Left renal cortex interstitium (tissue), 4 donors: Measurements from ENCODE around the gene CAMTA1. TPM values are rescaled to one million over a fixed set of nuclear protein-coding genes. Genes with fewer than 3 reads are reported as not detected.
"Not testable (repeated sequence)": the region's sequence is repeated elsewhere in the genome, so short reads cannot be mapped to it uniquely, and the experiment has no call there.

ENCODE experiments used
- DNase-seq, 4 donors: peaks; one replicate each; pipeline ENCODE4 v3.0.0-alpha.2; 2013; ENCODE audit warnings: low read depth in 4 of 4, low spot score in 2 of 4, missing footprints in 1 of 4
- polyA plus RNA-seq, 4 donors: library from polyadenylated mRNA; unstranded; fragments of 120-200 nt; gene quantifications; one replicate each; pipeline ENCODE4 v1.2.1, GENCODE V29; 2013; ENCODE audit not compliant: insufficient read length in 4 of 4

The CAMTA1 gene
- polyA plus RNA-seq, 4 donors, result 76.8 to 91.3 (median 85.3) TPM

DNA sequence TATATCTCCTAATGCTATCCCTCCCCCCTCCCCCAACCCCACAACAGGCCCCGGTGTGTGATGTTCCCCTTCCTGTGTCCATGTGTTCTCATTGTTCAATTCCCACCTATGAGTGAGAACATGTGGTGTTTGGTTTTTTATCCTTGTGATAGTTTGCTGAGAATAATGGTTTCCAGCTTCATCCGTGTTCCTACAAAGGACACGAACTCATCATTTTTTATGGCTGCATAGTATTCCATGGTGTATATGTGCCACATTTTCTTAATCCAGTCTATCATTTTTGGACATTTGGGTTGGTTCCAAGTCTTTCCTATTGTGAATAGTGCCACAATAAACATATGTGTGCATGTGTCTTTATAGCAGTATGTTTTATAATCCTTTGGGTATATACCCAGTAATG lies 812.8 kb downstream of the CAMTA1 start:
- DNase-seq, result not testable (repeated sequence)

DNA sequence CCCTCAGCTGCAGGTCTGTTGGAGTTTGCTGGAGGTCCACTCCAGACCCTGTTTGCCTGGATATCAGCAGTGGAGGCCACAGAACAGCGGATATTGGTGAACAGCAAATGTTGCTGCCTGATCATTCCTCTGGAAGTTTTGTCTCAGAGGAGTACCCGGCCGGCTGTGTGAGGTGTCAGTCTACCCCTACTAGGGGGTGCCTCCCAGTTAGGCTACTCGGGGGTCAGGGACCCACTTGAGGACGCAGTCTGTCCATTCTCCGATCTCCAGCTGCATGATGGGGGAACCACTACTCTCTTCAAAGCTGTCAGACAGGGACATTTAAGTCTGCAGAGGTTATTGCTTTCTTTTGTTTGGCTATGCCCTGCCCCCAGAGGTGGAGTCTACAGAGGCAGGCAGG lies 819.7 kb downstream of the CAMTA1 start:
- not testable (repeated sequence) for DNase-seq

DNA sequence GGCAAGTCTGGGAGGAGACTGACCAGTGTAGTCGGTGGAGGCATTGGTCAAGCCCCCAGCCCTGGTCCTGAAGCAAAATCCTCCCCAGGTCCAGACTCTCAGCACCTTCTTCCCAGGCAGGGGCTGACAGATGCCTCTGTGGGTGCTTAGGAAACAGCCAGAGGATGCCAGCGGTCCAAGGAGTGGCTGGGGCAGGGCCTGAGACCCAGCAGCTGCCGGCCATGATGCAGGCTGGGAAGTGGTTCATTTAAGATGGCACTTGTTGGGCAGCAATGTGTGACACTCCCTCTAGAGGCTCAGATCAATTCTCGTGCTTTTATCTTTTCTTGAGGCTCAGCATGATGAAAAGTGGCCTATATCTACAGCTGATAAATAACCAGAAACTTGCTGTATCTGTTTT lies 820.8 kb downstream of the CAMTA1 start:
- no peak for DNase-seq

DNA sequence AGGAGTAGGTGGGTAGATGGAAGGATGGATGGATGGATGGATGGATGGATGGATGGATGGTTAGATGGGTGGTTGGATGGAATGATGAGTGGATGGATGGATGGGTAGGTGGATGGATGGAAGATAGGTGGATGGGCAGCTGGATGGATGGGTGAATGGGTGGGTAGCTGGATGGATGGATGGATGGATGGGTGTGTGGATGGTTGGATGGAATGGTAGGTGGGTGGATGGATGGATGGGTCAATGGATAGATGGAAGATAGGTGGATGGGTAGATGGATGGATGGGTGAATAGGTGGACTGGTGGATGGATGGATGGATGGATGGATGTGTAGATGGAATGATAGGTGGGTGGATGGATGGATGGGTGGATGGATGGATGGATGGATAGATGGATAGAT lies 821.8 kb downstream of the CAMTA1 start:
- no peak for DNase-seq

DNA sequence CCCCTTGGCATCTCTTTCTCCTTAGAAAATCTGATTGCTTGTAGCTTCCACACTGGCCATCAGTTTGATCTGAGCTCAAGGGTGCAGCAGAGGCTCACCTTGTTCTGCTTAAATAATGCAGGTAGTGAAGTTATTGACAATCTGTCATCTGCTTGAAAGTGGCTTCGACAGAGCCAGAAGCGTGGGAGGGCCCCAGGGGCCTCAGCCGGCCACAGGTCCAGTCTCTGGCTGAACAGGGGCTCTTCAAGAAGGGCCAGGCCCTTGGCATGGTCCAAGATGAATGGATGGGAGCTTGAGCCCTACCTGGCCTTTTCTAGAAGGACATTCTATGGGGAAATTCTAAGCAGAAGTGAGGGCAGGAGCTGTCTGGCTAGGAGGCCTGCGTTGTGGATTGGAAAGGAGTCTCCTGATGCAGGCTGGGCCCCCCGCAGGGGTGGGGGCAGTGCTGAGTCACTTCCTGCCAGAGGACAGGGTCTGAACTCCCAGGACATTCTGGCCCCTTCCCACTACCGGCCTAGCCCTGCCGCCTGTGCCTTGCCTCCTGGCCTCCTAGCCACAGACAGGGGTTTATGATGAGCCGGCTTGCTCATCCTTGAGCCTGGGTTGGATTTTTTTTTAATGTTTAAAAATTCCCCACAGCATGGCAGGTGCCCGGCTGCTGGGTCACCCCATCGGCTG lies 823.5 kb downstream of the CAMTA1 start:
- DNase-seq, result no peak

DNA sequence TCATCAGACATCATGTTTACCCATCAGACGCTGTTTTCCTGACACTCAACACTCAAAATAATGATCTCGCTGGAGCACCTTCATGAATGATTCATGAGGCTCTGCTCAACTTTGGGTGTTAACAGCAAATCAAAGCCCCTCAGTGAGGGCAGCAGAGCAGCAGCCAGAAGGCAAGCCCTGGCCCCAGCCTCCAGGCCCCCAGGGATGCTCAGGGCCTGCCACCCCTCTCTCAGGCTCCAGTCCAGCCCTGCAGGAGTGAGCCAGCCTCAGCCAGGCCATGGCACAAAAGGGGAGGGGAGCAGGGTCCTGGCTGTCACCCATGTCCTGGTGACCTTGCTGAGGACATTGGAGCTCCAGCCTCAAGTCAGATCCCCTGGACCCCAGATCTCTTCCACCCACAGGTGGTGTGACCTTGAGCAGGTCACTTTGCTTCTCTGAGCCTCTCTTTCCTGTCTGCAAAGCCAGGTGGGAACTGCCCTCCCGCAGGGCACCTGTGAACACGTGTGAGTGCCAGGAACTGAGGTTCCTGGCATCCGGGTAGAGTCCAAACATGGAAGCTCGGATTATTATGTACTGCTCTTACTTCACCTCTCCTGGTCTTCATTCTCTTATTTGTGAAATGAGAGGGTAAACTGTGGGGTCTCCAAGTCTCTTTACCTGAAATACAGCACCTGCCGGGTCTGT lies 824.2 kb downstream of the CAMTA1 start:
- no peak for DNase-seq

DNA sequence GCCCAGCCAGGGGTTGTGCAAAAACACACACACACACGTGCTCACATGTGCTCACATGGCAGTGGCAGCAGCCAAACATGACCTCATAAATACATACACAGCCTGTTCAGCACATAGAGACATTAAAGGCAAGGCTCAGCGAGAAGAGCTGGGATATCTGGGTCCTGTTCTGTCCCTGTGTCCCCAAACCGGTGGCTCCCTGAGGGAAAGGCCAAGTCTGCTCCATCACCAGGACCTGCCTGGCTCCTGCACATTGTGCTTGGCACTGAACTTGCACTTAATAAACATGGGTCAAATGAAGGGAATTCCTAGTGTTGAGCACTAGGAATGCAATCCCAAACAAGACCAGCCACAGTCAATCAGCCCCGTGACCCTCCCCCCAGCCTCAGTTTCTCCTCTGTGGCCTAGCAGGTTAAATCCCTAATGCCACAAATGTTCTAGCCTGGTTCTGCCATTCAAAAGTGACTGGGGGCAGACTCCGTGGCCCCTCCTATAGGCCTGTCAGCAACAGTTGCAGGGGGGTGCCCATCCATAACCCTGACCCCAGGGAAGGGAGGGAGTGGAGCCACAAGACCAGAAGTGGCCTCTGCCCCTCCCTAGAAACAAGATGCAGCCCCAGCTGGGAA lies 825.0 kb downstream of the CAMTA1 start:
- no peak for DNase-seq

DNA sequence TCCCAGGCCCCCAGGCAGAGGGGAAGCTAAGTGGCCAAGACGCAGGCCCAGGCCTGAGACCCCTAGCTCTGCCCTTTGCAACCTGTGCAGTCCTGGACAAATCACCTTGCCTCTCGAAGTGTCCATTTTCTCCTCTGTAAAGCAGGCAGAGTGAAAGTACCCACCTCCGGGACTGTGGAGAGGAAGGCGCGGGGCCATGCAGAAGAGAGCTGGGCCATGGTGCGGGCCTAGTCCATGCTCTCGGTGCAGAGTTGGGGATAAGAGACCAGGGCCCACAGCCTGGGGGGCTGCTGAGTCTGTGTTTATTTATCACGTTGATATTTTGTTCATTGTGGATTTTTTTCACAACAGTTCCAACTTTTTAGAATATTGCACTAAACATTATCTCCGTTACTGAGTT lies 825.7 kb downstream of the CAMTA1 start:
- DNase-seq, result no peak

DNA sequence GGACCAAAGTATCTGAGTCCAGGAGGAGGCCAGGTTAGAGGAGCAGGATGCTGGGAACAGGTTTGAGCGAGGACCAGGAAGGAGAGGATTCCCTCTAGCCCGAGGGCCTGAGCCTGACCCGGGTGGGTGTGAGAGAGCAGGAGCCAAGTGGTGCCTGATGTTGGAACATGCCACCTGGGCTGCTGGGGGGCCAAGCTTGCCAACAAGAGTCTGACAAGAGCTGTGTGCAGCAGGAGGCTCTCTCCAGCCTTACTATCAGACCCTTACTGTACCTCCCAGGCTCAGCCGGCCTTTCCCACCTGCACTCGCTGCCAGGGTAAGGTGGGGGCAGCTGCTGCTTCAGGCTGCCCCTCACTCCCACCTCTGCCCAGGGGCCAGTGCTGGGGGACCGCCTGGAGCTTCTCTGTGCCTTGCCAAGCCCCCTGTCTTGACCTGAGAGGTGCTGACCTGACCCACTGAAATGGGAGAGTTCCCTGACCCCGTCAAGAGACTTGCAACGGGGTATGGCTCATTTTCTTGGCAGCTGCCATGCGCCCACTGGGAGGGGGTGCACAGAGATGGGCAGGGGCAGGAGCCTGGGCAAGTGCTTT lies 826.3 kb downstream of the CAMTA1 start:
- no peak for DNase-seq

DNA sequence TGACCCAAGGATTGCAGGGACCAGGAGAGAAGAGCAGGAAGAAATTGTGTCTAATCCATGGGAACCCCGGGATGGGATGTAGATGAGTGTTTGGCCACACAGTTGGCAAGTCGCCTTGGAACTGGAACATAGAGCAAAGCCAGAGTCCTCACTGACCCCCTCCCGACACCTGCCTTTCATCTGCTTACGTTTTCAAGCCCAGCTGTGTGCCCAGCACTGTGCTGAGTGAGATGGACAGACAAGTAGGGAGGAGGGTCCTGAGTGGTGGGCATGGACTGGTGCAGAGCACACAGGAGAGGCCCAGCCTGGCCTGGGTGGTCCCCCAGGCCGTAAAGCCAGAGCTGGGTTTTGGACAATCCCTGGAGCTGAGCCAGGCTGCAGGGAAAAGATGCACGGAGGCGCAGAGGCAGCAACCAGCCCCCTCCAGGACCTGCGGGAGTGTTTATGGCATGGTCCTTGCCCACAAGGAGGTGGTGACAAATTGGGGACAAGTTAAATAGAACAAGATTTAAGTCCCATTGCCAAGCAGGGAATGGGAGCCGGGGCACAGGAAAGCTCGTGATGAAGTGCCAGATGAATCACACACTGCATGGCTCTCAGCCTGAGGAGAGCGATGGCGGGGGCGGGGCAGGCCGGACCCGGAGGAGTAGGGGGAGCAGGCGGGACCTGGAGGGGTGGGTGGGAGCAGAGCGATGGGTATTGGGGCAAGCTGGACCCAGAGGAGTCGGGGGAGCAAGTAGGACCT lies 828.0 kb downstream of the CAMTA1 start:
- no peak for DNase-seq

DNA sequence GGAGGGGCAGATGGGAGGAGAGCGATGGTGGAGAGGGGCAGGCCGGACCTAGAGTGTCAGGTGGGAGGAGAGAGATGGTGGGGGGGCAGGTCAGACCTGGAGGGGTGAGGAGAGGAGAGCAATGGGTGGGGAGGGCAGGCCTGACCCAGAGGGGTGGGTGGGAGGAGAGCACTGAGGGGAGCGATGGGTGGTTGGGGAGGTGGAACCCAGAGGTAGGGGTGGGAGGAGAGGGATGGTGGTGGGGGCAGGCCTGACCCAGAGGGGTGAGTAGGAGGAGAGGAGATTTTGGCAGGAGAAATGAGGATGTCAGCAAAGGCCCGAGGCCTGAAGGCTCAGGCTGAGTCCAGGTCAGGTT lies 828.6 kb downstream of the CAMTA1 start:
- DNase-seq, result no peak

DNA sequence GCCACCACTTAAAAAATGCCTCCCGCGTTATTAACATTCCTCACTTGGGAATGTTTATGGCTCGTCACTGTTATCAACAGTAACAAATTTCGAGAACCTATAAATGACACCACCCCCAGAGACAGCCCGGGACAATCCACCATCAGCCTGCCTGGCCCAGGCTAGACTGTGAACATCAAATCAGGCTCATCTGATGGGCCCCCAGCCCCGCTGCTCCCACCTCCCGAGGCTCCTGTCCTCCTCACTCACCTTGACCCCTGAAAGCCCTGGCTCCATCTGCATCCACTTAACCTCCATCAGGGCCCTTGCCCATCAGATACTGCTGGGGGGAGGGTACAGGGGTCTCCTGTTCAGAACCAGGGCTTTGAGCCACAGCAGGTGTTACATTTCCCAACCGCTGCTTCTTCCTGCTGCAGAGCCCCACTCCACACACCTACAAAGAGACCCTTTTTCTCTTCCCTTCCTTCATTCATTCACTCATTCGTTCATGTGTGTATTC lies 829.4 kb downstream of the CAMTA1 start:
- no peak for DNase-seq

DNA sequence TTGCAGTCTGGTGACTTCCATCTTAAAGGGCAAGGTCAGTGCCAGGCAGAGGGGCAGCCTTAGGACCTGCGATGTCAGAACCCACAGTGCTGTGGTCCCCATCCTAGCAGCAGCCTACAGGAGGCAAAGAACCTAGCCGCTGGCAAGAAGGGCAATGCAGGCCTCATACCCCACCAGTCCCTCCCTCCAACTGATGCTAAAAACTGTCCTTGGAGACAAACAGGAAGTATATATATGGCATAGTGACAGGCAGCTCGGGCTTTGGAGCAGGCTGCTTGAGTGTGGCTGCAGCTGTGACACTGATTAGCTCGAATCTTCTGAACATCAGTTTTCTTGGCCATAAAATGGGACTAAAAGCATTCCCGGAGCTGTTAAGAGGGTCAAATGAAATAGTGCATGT lies 829.9 kb downstream of the CAMTA1 start:
- DNase-seq, result no peak

DNA sequence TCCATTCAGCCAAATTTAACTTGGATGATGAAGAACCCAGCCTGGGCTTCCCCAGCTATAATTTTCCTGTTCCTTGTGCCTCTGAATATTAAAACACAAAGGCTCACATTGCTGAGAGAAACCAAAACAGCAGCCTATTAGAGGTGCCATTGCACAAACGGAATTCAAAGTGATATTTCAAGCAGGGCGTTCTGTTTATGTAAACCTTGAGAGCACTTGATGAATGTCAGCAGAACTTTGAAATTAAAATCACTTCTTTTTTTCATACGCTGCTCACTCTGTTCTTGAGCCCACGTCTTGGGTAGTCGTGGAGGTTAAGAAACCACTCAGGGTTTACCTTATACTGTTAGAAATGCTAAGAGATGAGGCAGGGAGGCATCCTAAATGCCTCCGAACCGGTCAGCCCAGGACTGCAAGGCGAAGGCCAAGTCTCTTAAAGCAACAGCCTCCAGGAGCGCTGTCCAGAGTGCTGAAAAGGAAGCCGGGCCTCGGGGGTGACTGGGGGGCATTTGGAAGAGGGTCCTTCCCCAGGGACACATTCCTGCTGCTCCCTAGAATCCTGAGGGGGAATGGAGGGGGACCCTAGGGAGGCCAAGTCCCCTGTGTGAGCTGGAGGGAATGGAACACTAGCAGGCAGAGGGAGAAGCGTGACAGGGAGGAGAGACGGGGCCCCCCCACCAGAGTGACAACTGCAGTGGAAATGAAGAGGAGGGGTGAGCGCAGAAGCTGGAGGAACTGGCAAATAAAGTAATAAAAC lies 831.0 kb downstream of the CAMTA1 start:
- DNase-seq, result peak in 3 of 4 donors; percentile 36 to 58 (median 51)

DNA sequence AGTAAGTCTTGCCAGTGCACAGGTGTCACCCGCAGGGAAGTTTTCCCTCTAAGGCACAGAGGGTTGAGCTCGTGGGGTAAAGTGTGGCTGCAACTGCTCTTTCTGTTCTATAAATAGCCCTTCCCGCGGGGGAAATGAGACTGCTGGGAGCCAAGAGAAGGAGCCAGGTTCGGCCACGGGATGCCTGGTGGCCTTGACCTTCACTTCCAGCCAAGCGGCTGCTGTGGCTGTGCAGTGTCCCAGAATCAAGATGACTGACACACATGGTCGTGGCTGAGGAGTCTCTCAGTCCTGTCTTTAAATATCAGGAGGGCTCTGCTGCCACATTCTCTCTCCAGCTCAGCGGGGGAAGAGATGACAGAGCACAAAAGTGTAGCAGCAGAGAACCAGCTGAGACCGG lies 831.7 kb downstream of the CAMTA1 start:
- DNase-seq, result no peak

DNA sequence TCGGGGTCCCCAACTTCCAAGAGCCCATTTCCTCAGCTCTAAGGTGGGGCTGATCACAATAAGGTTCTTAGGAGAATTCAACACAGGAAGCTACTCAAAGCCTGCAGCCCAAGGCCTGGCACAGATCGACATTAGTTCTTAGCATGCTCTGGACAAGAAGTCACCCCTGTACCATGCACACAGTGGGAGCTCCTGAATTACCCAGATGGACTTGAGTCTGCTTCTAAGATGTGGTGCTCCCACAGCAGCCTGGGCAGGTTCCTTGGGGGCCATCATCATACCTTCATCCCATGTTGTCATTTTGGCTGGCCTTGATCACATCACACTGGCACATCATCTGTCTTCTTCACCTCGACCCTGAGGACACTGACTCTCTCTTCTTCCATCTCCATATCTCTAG lies 832.6 kb downstream of the CAMTA1 start:
- no peak for DNase-seq

DNA sequence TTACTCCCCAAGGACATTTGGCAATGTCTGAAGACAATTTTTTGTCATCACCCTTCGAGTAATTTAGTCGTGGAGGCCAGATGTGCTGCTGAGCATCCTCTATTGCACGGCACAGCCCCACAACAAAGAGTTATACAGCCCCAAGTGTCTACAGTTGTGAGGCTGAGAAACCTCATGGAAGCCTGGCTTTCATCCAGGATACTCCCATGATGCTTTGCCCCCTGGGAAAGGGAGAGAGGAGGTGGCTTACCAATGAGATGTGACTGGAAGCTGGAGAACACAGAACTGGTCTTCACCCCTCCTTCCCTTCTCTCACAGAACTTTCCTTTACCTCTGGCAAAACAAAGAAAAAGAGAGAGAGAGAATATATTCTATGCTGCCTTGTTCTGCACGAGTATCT lies 834.9 kb downstream of the CAMTA1 start:
- DNase-seq, result no peak

DNA sequence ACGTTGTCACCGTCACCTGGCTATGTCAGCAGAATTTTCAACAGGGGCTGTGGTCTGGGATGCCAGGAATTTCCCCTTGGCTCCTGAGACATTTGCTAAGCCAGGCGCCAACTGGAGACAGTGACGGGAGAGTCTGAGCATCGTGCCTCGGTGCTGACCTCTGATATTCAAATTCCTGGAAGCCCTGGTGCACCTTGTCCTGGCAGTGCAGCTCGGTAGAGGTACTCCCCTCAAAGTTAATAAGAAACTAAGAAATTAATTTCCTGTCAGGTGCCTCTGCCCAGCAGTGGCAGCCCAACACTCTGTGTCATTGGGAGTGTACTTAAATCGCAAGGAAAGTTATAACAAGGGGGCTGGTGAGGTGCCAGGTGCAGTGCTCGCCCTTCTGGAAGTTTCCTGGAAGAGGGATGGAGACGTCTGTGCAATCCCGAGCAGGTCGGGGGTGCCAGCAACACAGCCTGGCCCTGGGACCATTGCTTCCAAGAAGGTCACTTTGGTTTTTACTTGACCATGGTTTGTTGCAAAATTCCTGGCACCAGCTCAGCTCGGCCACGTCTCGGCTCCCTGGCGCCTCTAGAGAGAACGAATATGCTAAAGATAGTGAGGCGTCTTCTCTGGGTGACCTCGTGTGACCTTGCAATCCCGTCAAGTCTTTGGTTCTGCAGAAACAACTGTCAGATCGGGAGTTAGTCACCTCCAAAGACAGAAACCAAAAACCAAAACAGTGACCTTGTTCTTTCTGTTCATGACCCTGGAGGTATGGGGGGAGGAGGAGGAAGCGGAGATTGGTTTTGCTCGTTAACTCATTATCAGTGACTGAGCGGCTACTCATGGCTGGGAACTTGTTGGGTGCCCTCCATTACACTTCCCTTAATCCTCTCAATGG lies 836.3 kb downstream of the CAMTA1 start:
- DNase-seq, result no peak

DNA sequence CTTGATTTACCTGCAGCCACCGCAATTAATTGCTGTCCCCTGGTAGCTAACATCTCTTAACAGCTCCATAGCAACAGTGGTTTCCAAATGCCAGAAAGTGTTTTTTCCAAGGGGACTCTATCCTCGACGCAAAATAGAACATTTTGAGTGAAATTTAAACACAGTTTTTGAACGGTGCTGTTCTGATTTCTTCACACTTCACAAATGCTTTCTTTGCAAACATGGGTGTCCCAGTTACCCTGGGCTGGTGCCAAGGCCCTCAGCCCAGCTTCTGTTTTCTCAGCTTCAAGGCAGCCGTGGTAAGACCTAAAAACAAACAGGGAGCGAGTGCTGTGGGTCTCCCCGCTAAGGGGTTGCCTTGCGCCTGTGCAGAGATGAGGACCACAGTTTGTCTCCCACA lies 838.6 kb downstream of the CAMTA1 start:
- DNase-seq, result no peak
